Activated CD8-positive, alpha-beta memory T cell treated with anti-CD3 and anti-CD28 coated beads, Interleukin-2, amount 10 ng/mL, durations not matched to agents 7 days and 5 days (primary cell): ENCODE data around the gene WIZ. TPM values are rescaled to one million over a fixed set of nuclear protein-coding genes. Genes with fewer than 3 reads are reported as not detected.

Experiments used
- ATAC-seq: fragments of 150-1000 bp; cut with Tn5 transposase; one replicate; pipeline ENCODE4 v1.10.0; 2021; ENCODE audit warnings: moderate library complexity
- CTCF ChIA-PET: fragments of 350-600 bp; sonication (Branson Sonifier 250); formaldehyde crosslinking; loops from one replicate; lab custom pipeline; 2021; ENCODE audit warnings: antibody characterized with exemption; lab: Charles Lee
- DNase-seq: peaks from one replicate; pipeline ENCODE4 v3.0.0-alpha.2; 2020
- H3K27ac Mint-ChIP-seq: one replicate; pipeline ENCODE4 v1.8.0; 2021; ENCODE audit warnings: mild to moderate bottlenecking, mixed read lengths
- H3K27me3 Mint-ChIP-seq: one replicate; pipeline ENCODE4 v1.8.0; 2021; ENCODE audit warnings: mixed read lengths
- H3K36me3 Mint-ChIP-seq: one replicate; pipeline ENCODE4 v1.8.0; 2021; ENCODE audit warnings: mild to moderate bottlenecking, mixed read lengths
- H3K4me1 Mint-ChIP-seq: one replicate; pipeline ENCODE4 v1.8.0; 2021; ENCODE audit warnings: mixed read lengths
- H3K4me3 Mint-ChIP-seq: one replicate; pipeline ENCODE4 v1.8.0; 2021; ENCODE audit warnings: mild to moderate bottlenecking, moderate library complexity, mixed read lengths
- H3K9me3 Mint-ChIP-seq: one replicate; pipeline ENCODE4 v1.8.0; 2022; ENCODE audit warnings: low read depth, mixed read lengths
- microRNA-seq: library from miRNA; unstranded; fragments of <30 nt; microRNA quantifications from one replicate; pipeline ENCODE4 v1.2.0, GENCODE V29; 2022
- total RNA-seq, 2 experiments: library from RNA; stranded (reverse); gene quantifications; one replicate each; pipeline ENCODE4 v1.2.3, GENCODE V29; 2021

The WIZ gene
- total RNA-seq, 2 experiments from 2014 or later = 29.9 to 30.8 TPM

DNA sequence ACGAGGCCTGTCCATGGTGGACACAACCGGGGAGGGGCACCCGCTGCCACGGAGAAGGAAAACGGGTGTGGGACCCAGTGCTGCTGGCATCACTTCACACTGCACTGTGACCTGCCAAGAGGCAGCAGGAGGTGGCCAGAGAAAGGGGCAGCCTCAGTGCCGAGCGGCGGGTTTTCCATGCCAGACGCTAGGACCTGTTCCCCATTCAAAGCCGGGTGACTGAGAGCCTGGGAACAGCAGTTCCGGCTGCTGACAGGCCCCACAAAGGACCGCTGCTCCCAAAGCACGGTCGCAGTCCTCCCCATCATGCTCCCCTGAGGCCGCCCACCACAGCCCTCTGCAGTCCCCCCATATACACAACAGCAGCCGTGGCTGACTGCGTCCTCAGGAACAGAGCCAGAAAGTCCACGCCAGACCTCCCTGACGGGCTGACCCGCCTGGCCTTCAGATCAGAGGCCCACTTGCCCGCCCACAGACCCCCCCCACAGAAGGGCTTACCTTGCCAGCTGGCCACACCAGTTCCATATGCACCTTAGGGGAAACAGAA, 75.6 kb downstream of the WIZ start:
- Mint-ChIP-seq H3K27me3 (no peaks in the 10 kb centered on the region), H3K36me3 (peaks cover 17% of the 10 kb centered on the region), H3K4me3 (no peak overlapping the region), H3K4me1 (peaks cover 27% of the 10 kb centered on the region), H3K9me3 (no peaks in the 10 kb centered on the region), H3K27ac (no peak overlapping the region)
- no peak for ATAC-seq
- CTCF ChIA-PET = no interaction called here
- DNase-seq = no peak

DNA sequence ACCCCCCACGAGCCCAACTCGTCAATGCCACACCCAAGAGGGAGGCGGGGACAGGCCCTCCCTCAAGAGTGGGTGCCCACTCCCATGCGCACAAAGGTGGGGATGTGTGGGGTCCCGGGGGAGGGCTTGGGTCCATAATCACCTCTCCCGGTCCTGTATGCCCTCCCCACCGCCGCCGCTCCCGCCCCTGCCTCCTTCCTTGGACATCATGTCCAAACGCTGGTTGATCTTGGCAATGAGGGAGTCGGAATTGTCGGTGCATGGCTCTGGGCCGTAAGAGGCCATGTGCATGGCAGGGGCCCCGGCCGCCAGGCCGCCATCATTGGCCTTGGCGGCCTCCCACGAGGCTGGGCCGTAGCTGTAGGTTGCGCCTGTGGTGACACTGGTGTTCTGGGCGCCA, 76.1 kb downstream of the WIZ start:
- Mint-ChIP-seq H3K4me1 (peaks cover 27% of the 10 kb centered on the region), H3K27ac (no peak overlapping the region), H3K27me3 (no peaks in the 10 kb centered on the region), H3K4me3 (no peak overlapping the region), H3K9me3 (no peaks in the 10 kb centered on the region), H3K36me3 (peaks cover 17% of the 10 kb centered on the region)
- ATAC-seq (no peak), DNase-seq (no peak)
- CTCF ChIA-PET = no interaction called here

DNA sequence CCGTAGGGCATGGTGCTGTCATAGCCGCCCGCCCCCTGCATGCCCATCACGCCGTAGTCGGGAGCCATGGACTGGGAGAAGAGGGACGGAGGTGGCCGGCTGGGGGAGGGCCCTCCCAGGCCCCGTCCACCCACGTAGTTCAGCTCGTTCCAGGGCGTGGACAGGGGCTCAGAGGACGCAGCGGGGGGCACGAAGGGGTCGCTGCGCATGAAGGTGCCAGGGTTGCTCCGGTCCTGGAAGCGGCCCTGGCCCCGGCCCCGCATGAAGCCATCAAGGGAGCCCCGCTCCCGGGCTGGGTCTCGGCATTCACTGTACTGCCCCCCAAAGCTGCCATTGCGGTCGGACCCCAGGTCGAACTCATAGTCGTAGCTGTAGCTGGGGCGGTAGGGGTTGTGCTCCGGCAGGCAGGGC, 76.9 kb downstream of the WIZ start:
- Mint-ChIP-seq H3K36me3 (peaks cover 17% of the 10 kb centered on the region), H3K9me3 (no peaks in the 10 kb centered on the region), H3K4me1 (peaks cover 22% of the 10 kb centered on the region), H3K27ac (no peak overlapping the region), H3K27me3 (no peaks in the 10 kb centered on the region), H3K4me3 (no peak overlapping the region)
- CTCF ChIA-PET = no interaction called here
- DNase-seq = no peak
- no peak for ATAC-seq

DNA sequence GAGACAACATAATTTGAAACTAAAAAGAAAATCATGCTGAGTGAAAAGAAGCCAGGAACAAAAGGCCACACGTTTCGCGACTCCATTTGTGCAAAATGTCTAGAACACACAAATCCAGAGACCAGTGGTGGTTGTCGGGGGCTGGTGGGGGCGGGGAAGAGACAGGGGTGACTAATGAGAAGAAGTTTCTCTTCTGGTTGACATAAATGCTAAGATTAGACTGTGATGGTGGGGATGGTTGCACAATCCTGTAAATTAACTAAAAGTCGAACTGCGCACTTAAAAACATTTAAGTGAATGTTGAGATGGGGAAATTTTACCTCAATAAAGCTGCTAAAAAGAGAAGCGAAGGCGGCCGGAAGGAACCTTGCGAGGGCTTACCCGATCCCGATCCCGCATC, 77.3 kb downstream of the WIZ start:
- ATAC-seq (no peak), DNase-seq (no peak)
- CTCF ChIA-PET = no interaction called here
- Mint-ChIP-seq H3K4me1 (peaks cover 18% of the 10 kb centered on the region), H3K9me3 (no peaks in the 10 kb centered on the region), H3K4me3 (no peak overlapping the region), H3K27me3 (no peaks in the 10 kb centered on the region), H3K27ac (no peak overlapping the region), H3K36me3 (peaks cover 21% of the 10 kb centered on the region)

DNA sequence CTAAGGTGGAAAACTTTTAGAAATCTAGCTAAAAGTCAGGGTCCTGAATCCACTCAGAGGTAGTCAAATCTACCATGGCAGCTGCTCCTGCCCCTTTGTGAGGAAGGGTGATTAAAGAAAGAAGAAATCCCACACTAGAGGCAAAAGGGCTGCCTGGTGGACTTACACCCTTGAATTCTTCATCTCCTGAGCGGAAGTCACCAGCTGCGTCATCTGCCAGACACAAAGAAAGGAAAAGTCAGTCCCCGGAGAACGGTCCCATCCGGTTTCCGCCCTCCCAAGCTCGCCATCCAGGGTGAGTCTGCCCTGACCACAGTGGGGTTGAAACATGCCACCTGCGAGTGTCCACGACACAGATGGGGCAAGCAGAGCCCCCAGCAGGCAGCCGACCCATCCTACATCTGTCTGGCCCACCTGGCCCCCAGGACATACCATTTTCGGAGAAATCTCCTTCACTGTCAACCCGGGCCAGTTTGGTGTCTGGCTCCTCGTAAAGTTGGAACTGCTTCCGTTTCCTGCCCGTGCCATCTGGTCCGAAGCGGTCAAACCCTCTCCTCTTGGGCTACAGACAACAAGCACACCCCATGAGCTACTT, 77.9 kb downstream of the WIZ start:
- CTCF ChIA-PET = no interaction called here

DNA sequence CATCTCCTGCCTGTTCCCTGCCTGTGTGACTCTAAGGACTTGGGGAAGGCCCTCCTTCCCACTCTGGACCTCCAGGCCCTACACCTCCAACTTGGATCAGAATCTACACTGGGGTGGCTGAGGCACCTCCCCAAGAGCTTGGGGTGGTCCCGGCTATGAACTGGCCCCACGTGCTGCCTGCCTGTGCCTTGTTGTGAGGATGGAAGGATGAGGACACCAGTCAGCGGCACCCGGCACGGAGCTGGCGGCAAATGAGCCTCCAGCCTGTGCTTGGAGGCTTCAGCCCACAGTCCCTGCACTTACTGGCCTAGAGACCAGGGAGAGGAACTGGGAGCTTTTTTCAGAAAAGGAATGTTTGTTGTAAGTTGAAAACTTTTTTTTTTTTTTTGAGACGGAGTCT, 78.6 kb downstream of the WIZ start:
- CTCF ChIA-PET = no interaction called here
- H3K27ac Mint-ChIP-seq = no peak overlapping the region
- H3K4me1 Mint-ChIP-seq = peaks cover 7% of the 10 kb centered on the region
- DNase-seq (no peak), ATAC-seq (no peak)
- H3K9me3 Mint-ChIP-seq = no peaks in the 10 kb centered on the region
- H3K4me3 Mint-ChIP-seq = no peak overlapping the region
- no peaks in the 10 kb centered on the region for H3K27me3 Mint-ChIP-seq
- H3K36me3 Mint-ChIP-seq = peaks cover 23% of the 10 kb centered on the region

More for the DNA sequence above, 77.9 kb downstream of the WIZ start:
- H3K4me1 Mint-ChIP-seq = peaks cover 12% of the 10 kb centered on the region
- ATAC-seq (no peak), DNase-seq (no peak)
- no peak overlapping the region for H3K27ac Mint-ChIP-seq
- H3K36me3 Mint-ChIP-seq = peaks cover 22% of the 10 kb centered on the region
- H3K9me3 Mint-ChIP-seq = no peaks in the 10 kb centered on the region
- H3K27me3 Mint-ChIP-seq = no peaks in the 10 kb centered on the region
- no peak overlapping the region for H3K4me3 Mint-ChIP-seq

Small RNA genes lying within 50 kb of the gene (microRNA-seq; reads per million reads assigned to microRNA genes)
- not detected for gene MIR1470

Other genes with a start within 250 kb of the WIZ start
- not detected for gene NOTCH3, start 249.0 kb downstream of the WIZ start, total RNA-seq
- under 1 TPM in 1 of 2 experiments, not detected in 1; 0.19 TPM for gene EPHX3, start 217.5 kb downstream of the WIZ start, total RNA-seq
- gene BRD4, start 117.4 kb downstream of the WIZ start, total RNA-seq = 100 to 1,000 TPM; 123 to 125 TPM
- 10 to 100 TPM; 55.6 to 59.0 TPM for gene AKAP8, start 70.2 kb downstream of the WIZ start, total RNA-seq
- gene AKAP8L, start 31.0 kb downstream of the WIZ start, total RNA-seq = 100 to 1,000 TPM; 105 to 116 TPM
- gene RASAL3, start 14.6 kb upstream of the WIZ start, total RNA-seq = 100 to 1,000 TPM; 166 to 172 TPM
- gene PGLYRP2, start 29.5 kb upstream of the WIZ start, total RNA-seq = under 1 TPM; 0.09 to 0.12 TPM
- 1 to 10 TPM; 1.2 to 1.9 TPM for gene CYP4F22, start 58.6 kb upstream of the WIZ start, total RNA-seq
- not detected for gene CYP4F8, start 165.3 kb upstream of the WIZ start, total RNA-seq
- under 1 TPM in 1 of 2 experiments, not detected in 1; 0.26 TPM for gene CYP4F3, start 190.9 kb upstream of the WIZ start, total RNA-seq
- under 1 TPM in 1 of 2 experiments, not detected in 1; 0.19 TPM for gene CYP4F12, start 223.1 kb upstream of the WIZ start, total RNA-seq